Activated CD8-positive, alpha-beta T cell treated with anti-CD3 and anti-CD28 coated beads for 36 hours (primary cell): ENCODE data around the gene RPP21. TPM values are rescaled to one million over a fixed set of nuclear protein-coding genes. Genes with fewer than 3 reads are reported as not detected.

ENCODE experiments used
- ATAC-seq: fragments of 200-7000 bp; cut with Tn5 transposase; one replicate; pipeline ENCODE4 v1.10.0; 2021; ENCODE audit warnings: mild to moderate bottlenecking, moderate library complexity
- CTCF ChIA-PET: fragments of 350-600 bp; sonication (Branson Sonifier 250); formaldehyde crosslinking; loops from one replicate; lab custom pipeline; 2021; ENCODE audit warnings: antibody characterized with exemption; lab: Charles Lee
- POLR2A ChIA-PET: fragments of 350-600 bp; sonication (Branson Sonifier 250); formaldehyde crosslinking; loops from one replicate; lab custom pipeline; 2021; ENCODE audit warnings: antibody characterized with exemption; lab: Charles Lee
- DNase-seq: peaks from one replicate; pipeline ENCODE4 v3.0.0-alpha.2; 2020
- H3K27ac Mint-ChIP-seq: one replicate; pipeline ENCODE4 v1.8.0; 2021; ENCODE audit warnings: mild to moderate bottlenecking, mixed read lengths
- H3K27me3 Mint-ChIP-seq: one replicate; pipeline ENCODE4 v1.8.0; 2021; ENCODE audit warnings: mixed read lengths
- H3K36me3 Mint-ChIP-seq: one replicate; pipeline ENCODE4 v1.8.0; 2021; ENCODE audit warnings: low read depth, mixed read lengths
- H3K4me1 Mint-ChIP-seq: one replicate; pipeline ENCODE4 v1.8.0; 2021; ENCODE audit warnings: low read depth, mixed read lengths
- H3K4me3 Mint-ChIP-seq: one replicate; pipeline ENCODE4 v1.8.0; 2021; ENCODE audit warnings: mild to moderate bottlenecking, moderate library complexity, mixed read lengths
- H3K9me3 Mint-ChIP-seq: one replicate; pipeline ENCODE4 v1.8.0; 2021; ENCODE audit warnings: mixed read lengths
- CTCF ChIP-seq: fragments of 200-600 bp; IDR thresholded peaks from one replicate; pipeline ENCODE4 v1.8.0; 2022; ENCODE audit warnings: antibody characterized with exemption, mild to moderate bottlenecking
- intact Hi-C: fragments of 100-400 bp; cut with micrococcal nuclease; formaldehyde crosslinking; loops from one replicate; pipeline ENCODE4 v1.10.0; 2022
- total RNA-seq, 2 experiments: library from RNA; stranded (reverse); gene quantifications; one replicate each; pipeline ENCODE4 v1.2.3, GENCODE V29; 2021

RPP21 gene
- total RNA-seq, 2 experiments from 2014 or later, result 43.0 to 43.5 TPM

- ATAC-seq (no peak), DNase-seq (peak; percentile 97)
- Mint-ChIP-seq H3K27ac (peak overlapping the region; percentile 99), H3K9me3 (peaks cover 4% of the 10 kb centered on the region), H3K27me3 (no peaks in the 10 kb centered on the region), H3K4me1 (peaks cover 64% of the 10 kb centered on the region), H3K4me3 (peak overlapping the region; percentile 94), H3K36me3 (peaks cover 59% of the 10 kb centered on the region)
- TF ChIP-seq CTCF, result no peak
- ChIA-PET POLR2A (interaction anchor here (0.8 to 3.7 kb wide), 15 partner anchors 8 to 117 kb away, joined by 3 to 27 read pairs (median 6); partner anchors contain the start of genes RPP21 and TRIM26), CTCF (interaction anchor here (1.7 to 2.6 kb wide), 2 partner anchors 95 to 106 kb away, joined by 4 to 14 read pairs; no protein-coding TSS in a partner anchor)
- intact Hi-C loops, result loop anchor here (10.0 kb wide), 1 partner anchor 111 kb away; the partner anchor contains the start of gene TRIM26
Measured at GRCh38 chr6:30325150-30325872, 19.6 kb upstream of the RPP21 start.

GRCh38 chr6:30325873-30326525, 19.0 kb upstream of the RPP21 start:
- peak overlapping the region; percentile 94 for H3K4me3 Mint-ChIP-seq
- intact Hi-C loops, result loop anchor here (10.0 kb wide), 1 partner anchor 111 kb away; the partner anchor contains the start of gene TRIM26
- peak overlapping the region; percentile 99 for H3K27ac Mint-ChIP-seq
- TF ChIP-seq CTCF, result no peak
- DNase-seq, result peak; percentile 89
- ChIA-PET POLR2A (interaction anchor here (0.8 to 3.7 kb wide), 18 partner anchors 9 to 118 kb away, joined by 3 to 27 read pairs (median 5); partner anchors contain the start of genes RPP21 and TRIM26), CTCF (interaction anchor here (1.7 to 2.6 kb wide), 2 partner anchors 95 to 107 kb away, joined by 4 to 14 read pairs; no protein-coding TSS in a partner anchor)
- peaks cover 58% of the 10 kb centered on the region for H3K4me1 Mint-ChIP-seq
- H3K36me3 Mint-ChIP-seq, result peaks cover 56% of the 10 kb centered on the region
- peak; percentile 87 for ATAC-seq
- H3K9me3 Mint-ChIP-seq, result peaks cover 4% of the 10 kb centered on the region
- no peaks in the 10 kb centered on the region for H3K27me3 Mint-ChIP-seq

- peak within 1 kb of the TSS; percentile 94 for H3K4me3 Mint-ChIP-seq
- ATAC-seq (peak; percentile 63), DNase-seq (peak; percentile 92)
- intact Hi-C loops, result loop anchor here (10.0 kb wide), 1 partner anchor 112 kb away; the partner anchor contains the start of gene TRIM26
- CTCF ChIA-PET, result interaction anchor here (0.9 to 2.6 kb wide), 3 partner anchors 88 to 108 kb away, joined by 3 to 14 read pairs (median 4); no protein-coding TSS in a partner anchor
- peaks cover 4% of the 10 kb centered on the region for H3K9me3 Mint-ChIP-seq
- peaks cover 53% of the 10 kb centered on the region for H3K4me1 Mint-ChIP-seq
- H3K27me3 Mint-ChIP-seq, result no peaks in the 10 kb centered on the region
- peak within 1 kb of the TSS; percentile 99 for H3K27ac Mint-ChIP-seq
- H3K36me3 Mint-ChIP-seq, result peaks cover 53% of the 10 kb centered on the region
- no peak for TF ChIP-seq CTCF
- POLR2A ChIA-PET, result interaction anchor here (0.6 to 3.7 kb wide), 17 partner anchors 10 to 1853 kb away, joined by 3 to 27 read pairs (median 5); partner anchors contain the start of genes RPP21 and TRIM26
Measured at GRCh38 chr6:30326526-30327231, 18.3 kb upstream of the RPP21 start, which contains the start of gene TRIM39. TRIM39 (plus strand) TSS chr6:30326927; CDS start chr6:30329318, 2,391 bp downstream.

- Mint-ChIP-seq H3K9me3 (peaks cover 4% of the 10 kb centered on the region), H3K4me1 (peaks cover 46% of the 10 kb centered on the region), H3K27me3 (no peaks in the 10 kb centered on the region), H3K36me3 (peaks cover 47% of the 10 kb centered on the region), H3K27ac (peak overlapping the region; percentile 87), H3K4me3 (peak overlapping the region; percentile 94)
- POLR2A ChIA-PET, result interaction anchor here (0.7 to 3.7 kb wide), 6 partner anchors 9 to 270 kb away, joined by 4 to 27 read pairs (median 10); partner anchors contain the start of gene TRIM26
- CTCF ChIA-PET, result interaction anchor here (0.9 to 1.6 kb wide), 2 partner anchors 89 to 108 kb away, joined by 3 to 9 read pairs; no protein-coding TSS in a partner anchor
- no peak for DNase-seq
- no peak for TF ChIP-seq CTCF
- intact Hi-C loops, result loop anchor here (10.0 kb wide), 1 partner anchor 112 kb away; the partner anchor contains the start of gene TRIM26
- no peak for ATAC-seq
Measured at GRCh38 chr6:30327232-30327746, 17.7 kb upstream of the RPP21 start.
